K562 (cell line): ENCODE results near the gene TNMD. TPM values are rescaled to one million over a fixed set of nuclear protein-coding genes. Genes with fewer than 3 reads are reported as not detected.

Experiments
- ATAC-seq: fragments of 200-7000 bp; cut with Tn5 transposase; 3 replicates; pipeline ENCODE4 v1.9.1; 2020; ENCODE audit warnings: moderate library complexity
- BruUV-seq: library from RNA; stranded (reverse); fragments of 400-500 nt; replicated peaks from 2 replicates; lab custom pipeline; 2021; lab: Mats Ljungman, UMichigan
- CTCF ChIA-PET: fragments of 300-600 bp; formaldehyde crosslinking; extraction: SDS; loops from one replicate; lab custom pipeline; 2021; ENCODE audit warnings: low intra/inter-chr PET ratio; lab: Yijun Ruan, JAX
- POLR2A ChIA-PET: fragments of 300-600, 350-650 bp; sonication (Branson Sonifier 250); formaldehyde crosslinking; extraction: SDS; loops from one replicate; lab custom pipeline; 2021; ENCODE audit warnings: antibody characterized with exemption, inconsistent platforms; lab: Yijun Ruan, JAX
- DNase-seq, 4 experiments: peaks; one replicate each; pipeline versions ENCODE4 v3.0.0 to v3.0.0-alpha.2; 2011 to 2018; ENCODE audit warnings: low spot score in 3 of 4, mixed read lengths in 3 of 4; ENCODE audit errors: extremely low read depth in 1 of 4
- FAIRE-seq: peaks from 2 replicates; lab custom pipeline; 2011; peaks lifted over from hg19 to GRCh38; lab: Jason Lieb, UNC
- H2AFZ ChIP-seq: 2 replicates; pipeline ENCODE4 v1.6.0; 2011; ENCODE audit warnings: low read depth, low read length, control low read depth, inconsistent platforms
- H3K27ac ChIP-seq: fragments of 200-600 bp; 3 replicates; pipeline ENCODE4 v1.8.0; 2011; ENCODE audit warnings: low read depth, mild to moderate bottlenecking, control low read depth, inconsistent platforms, low read length, moderate library complexity, mixed read lengths; ENCODE audit errors: extremely low read depth
- H3K27me3 ChIP-seq, 2 experiments: fragments of 300-600 bp in 1 of 2; 2 replicates in 1 of 2; 3 replicates in 1 of 2; pipeline versions ENCODE4 v1.6.0 to v1.8.0; 2011; ENCODE audit warnings: inconsistent platforms in 2 of 2, low read length in 2 of 2, mild to moderate bottlenecking in 1 of 2, mixed read lengths in 1 of 2, moderate library complexity in 1 of 2; ENCODE audit not compliant: control insufficient read depth in 2 of 2, insufficient read depth in 2 of 2
- H3K36me3 ChIP-seq: fragments of 300-600 bp; 3 replicates; pipeline ENCODE4 v1.8.0; 2011; ENCODE audit warnings: mild to moderate bottlenecking, low read length, inconsistent platforms; ENCODE audit not compliant: control insufficient read depth, insufficient read depth
- H3K4me1 ChIP-seq, 2 experiments: fragments of 200-600 bp in 1 of 2; replicated peaks in 1 of 2; 2 replicates in 1 of 2; 3 replicates in 1 of 2; pipeline versions ENCODE4 v1.5.1 to v1.8.0; 2011; ENCODE audit warnings: inconsistent platforms in 2 of 2, low read length in 2 of 2, mild to moderate bottlenecking in 1 of 2, mixed read lengths in 1 of 2, moderate library complexity in 1 of 2; ENCODE audit not compliant: control insufficient read depth in 2 of 2, insufficient read depth in 2 of 2
- H3K4me2 ChIP-seq: 2 replicates; pipeline ENCODE4 v1.6.1; 2011; ENCODE audit warnings: low read length, control low read depth, inconsistent platforms, mixed read lengths; ENCODE audit not compliant: insufficient read depth
- H3K4me3 ChIP-seq: fragments of 200-600 bp; sonication (generic), shearing (Covaris generic); 2 replicates; pipeline ENCODE4 v1.5.1; 2016; ENCODE audit warnings: control low read depth, inconsistent platforms
- H3K79me2 ChIP-seq: fragments of 200-600 bp; 3 replicates; pipeline ENCODE4 v1.8.0; 2011; ENCODE audit warnings: low read length, inconsistent platforms; ENCODE audit not compliant: control insufficient read depth, insufficient read depth
- H3K9ac ChIP-seq, 2 experiments: 2 replicates each; pipeline versions ENCODE4 v1.6.0 to v1.6.1; 2011; ENCODE audit warnings: low read depth in 2 of 2, low read length in 2 of 2, control low read depth in 1 of 2, inconsistent platforms in 1 of 2, mild to moderate bottlenecking in 1 of 2, mixed read lengths in 1 of 2; ENCODE audit not compliant: insufficient read depth in 1 of 2
- H3K9me1 ChIP-seq: one replicate; pipeline ENCODE4 v1.6.0; 2011; ENCODE audit warnings: inconsistent platforms, mild to moderate bottlenecking, low read length, moderate library complexity; ENCODE audit not compliant: control insufficient read depth, insufficient read depth
- H3K9me3 ChIP-seq: replicated peaks from 2 replicates; pipeline ENCODE4 v1.5.1; 2011; ENCODE audit warnings: low read depth, low read length, inconsistent platforms; ENCODE audit not compliant: control insufficient read depth, insufficient read depth
- H4K20me1 ChIP-seq: replicated peaks from 2 replicates; pipeline ENCODE4 v1.6.1; 2011; ENCODE audit warnings: low read length, inconsistent platforms, mixed read lengths; ENCODE audit not compliant: control insufficient read depth, insufficient read depth
- CTCF ChIP-seq, 3 experiments: IDR thresholded peaks in 2 of 3; conservative IDR thresholded peaks in 1 of 3; 2 replicates each; pipeline ENCODE4 v1.5.1; 2011 to 2012; ENCODE audit warnings: low read length in 3 of 3, mild to moderate bottlenecking in 3 of 3, control low read depth in 2 of 3, improper control_type of control experiment in 1 of 3, inconsistent platforms in 1 of 3, low read depth in 1 of 3, mixed read lengths in 1 of 3, moderate library complexity in 1 of 3; ENCODE audit not compliant: insufficient read depth in 2 of 3
- GABPA ChIP-seq: fragments of 200-800 bp; sonication (Bioruptor generic); conservative IDR thresholded peaks from 2 replicates; pipeline ENCODE4 v1.6.1; 2016; ENCODE audit warnings: low read depth, missing genetic modification characterization, missing compliant biosample characterization
- HCFC1 ChIP-seq: IDR thresholded peaks from 2 replicates; pipeline ENCODE4 v1.6.1; 2012; ENCODE audit warnings: low read depth, low read length, improper control_type of control experiment
- MAFK ChIP-seq: IDR thresholded peaks from 2 replicates; pipeline ENCODE4 v1.6.1; 2011; ENCODE audit warnings: low read length, improper control_type of control experiment
- THAP7 ChIP-seq: fragments of 250-450 bp; sonication (Bioruptor Pico); IDR thresholded peaks from 2 replicates; pipeline ENCODE4 v1.5.0; 2021
- YY1 ChIP-seq, 3 experiments: IDR thresholded peaks; 2 replicates each; pipeline ENCODE4 v1.6.1; 2011; ENCODE audit warnings: low read length in 2 of 3, mild to moderate bottlenecking in 2 of 3, moderate library complexity in 2 of 3, borderline replicate concordance in 1 of 3, control low read depth in 1 of 3, low read depth in 1 of 3; ENCODE audit not compliant: insufficient read depth in 3 of 3, insufficient replicate concordance in 2 of 3, control insufficient read depth in 1 of 3, insufficient read length in 1 of 3; ENCODE audit errors: extremely low read depth in 1 of 3
- WGBS: fragments of 100-300 bp; shearing (Covaris generic); methylation state at CpG from one replicate; pipeline ENCODE4 v1.1.6; 2016; ENCODE audit warnings: low coverage, mixed read lengths; ENCODE audit not compliant: insufficient coverage; ENCODE audit errors: missing lambda C conversion rate; 5-methylcytosine and 5-hydroxymethylcytosine counted together
- in situ Hi-C: fragments of 300-500 bp; cut with MboI; formaldehyde crosslinking; loops from 4 replicates; pipeline ENCODE4 v1.15.0; 2018; ENCODE audit warnings: inconsistent platforms, mixed read lengths
- intact Hi-C: fragments of 100-400 bp; cut with micrococcal nuclease; formaldehyde crosslinking; loops from 2 replicates; pipeline ENCODE4 v1.14.2; 2022
- polyA plus RNA-seq, 8 experiments: library from polyadenylated mRNA; depleted of rRNA in 4 of 8; stranded (reverse) in 5 of 8; unstranded in 3 of 8; fragments of >200 nt; fragmentation: Nextera tagmentation in 2 of 8; fragmentation: Illumina TruSeq in 1 of 8; extraction: Ambion mirVana in 2 of 8; extraction: Trizol in 1 of 8; gene quantifications; 2 replicates each; pipeline versions ENCODE4 v1.2.1 to v1.2.3, GENCODE V29; 2011 to 2014; ENCODE audit warnings: inconsistent platforms in 1 of 8, missing spikeins in 1 of 8
- total RNA-seq, 7 experiments: library from RNA; depleted of rRNA in 6 of 7; stranded (reverse); fragments of >200 nt in 6 of 7; fragmentation: Illumina TruSeq in 2 of 7; extraction: Trizol in 2 of 7; gene quantifications; 2 replicates each; pipeline versions ENCODE4 v1.2.1 to v1.2.3, GENCODE V29; 2011 to 2021; ENCODE audit warnings: low replicate concordance in 1 of 7

The TNMD gene
- total and polyA plus RNA-seq, 9 of the 15 experiments (the other 6 are each of a cell fraction or from before 2014, with no cell fraction given) = not detected

- TF ChIP-seq THAP7 (CRISPR knock-in tag) (no peak), HCFC1 (no peak), MAFK (no peak), YY1 (IDR thresholded peaks at IDR 0.05; ENCODE audit: borderline replicate concordance in 1 of 3, control insufficient read depth in 1 of 3, extremely low read depth in 1 of 3, insufficient read depth in 3 of 3, insufficient read length in 1 of 3, insufficient replicate concordance in 2 of 3, low read depth in 1 of 3, low read length in 2 of 3) (no peak)
Observed at GRCh38 chrX:100635989-100636320, 51.2 kb downstream of the TNMD start (continued).

GRCh38 chrX:100636321-100636991 is 51.7 kb downstream of the TNMD start, which contains the start of gene TSPAN6:
TSS of gene TSPAN6 (minus strand) at chrX:100636806. CDS start at chrX:100636694, 112 bp downstream.
- ChIA-PET CTCF (no interaction called here), POLR2A (no interaction called here)
- Histone ChIP-seq H3K4me2 (no peak within 1 kb of the TSS), H3K9me1 (no peaks in the 10 kb centered on the region), H4K20me1 (no peaks in the 10 kb centered on the region), H3K9ac (no peak within 1 kb of the TSS), H3K4me1 (no peaks in the 10 kb centered on the region; a peak in 2 of 5 replicates), H3K27ac (no peak within 1 kb of the TSS), H3K4me3 (no peak within 1 kb of the TSS), H2AFZ (no peak within 1 kb of the TSS), H3K27me3 (no peaks in the 10 kb centered on the region; a peak in 1 of 5 replicates), H3K79me2 (no peaks in the 10 kb centered on the region), H3K9me3 (no peaks in the 10 kb centered on the region), H3K36me3 (no peaks in the 10 kb centered on the region)
- TF ChIP-seq CTCF (IDR thresholded peaks at IDR 0.05 in 2 of 3, conservative IDR thresholded peaks at IDR 0.05 in 1 of 3; ENCODE audit: insufficient read depth in 2 of 3, low read depth in 1 of 3, low read length in 3 of 3) (peak in 2 of 3 experiments; percentile 21 to 29; a peak in 2 of 6 replicates), GABPA (tag) (no peak)
- 30% methylated on average over 18 of the region's 51 CpGs for WGBS
- DNase-seq = peak in 3 of 4 experiments; percentile 6 to 11 (median 11)
- no peak for FAIRE-seq
- intact Hi-C loops (no loop called here), in situ Hi-C loops (no loop called here)
- ATAC-seq = peak; percentile 42; the same call in 2 of the 3 replicates
- BruUV-seq = no TSS peak
